LNCAP (cell line): Measurements from ENCODE around the gene CAPN10.

ENCODE experiments used
- TF ChIP-seq, protein P1 (sequence below): fragments of 450-650 bp; IDR thresholded peaks from 2 replicates; pipeline ENCODE4 v1.5.1; 2017; ENCODE audit warnings: mild to moderate bottlenecking

CAPN10 gene

DNA sequence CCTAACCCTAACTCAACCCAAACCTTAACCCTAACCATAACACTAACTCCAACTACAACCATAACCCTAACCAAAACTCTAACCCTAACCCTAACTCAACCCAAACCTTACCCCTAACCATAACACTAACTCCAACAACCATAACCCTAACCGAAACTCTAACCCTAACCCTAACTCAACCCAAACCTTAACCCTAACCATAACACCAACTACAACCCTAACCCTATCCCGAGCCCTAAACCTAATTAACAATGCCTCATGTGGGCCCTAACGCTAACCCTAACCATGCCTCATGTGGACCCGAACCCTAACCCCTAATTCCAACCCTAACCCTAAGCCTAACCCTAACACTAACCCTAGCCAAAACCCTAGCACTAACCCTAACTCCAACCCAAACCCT, 27.2 kb downstream of the CAPN10 start:
- TF ChIP-seq, protein P1, sequence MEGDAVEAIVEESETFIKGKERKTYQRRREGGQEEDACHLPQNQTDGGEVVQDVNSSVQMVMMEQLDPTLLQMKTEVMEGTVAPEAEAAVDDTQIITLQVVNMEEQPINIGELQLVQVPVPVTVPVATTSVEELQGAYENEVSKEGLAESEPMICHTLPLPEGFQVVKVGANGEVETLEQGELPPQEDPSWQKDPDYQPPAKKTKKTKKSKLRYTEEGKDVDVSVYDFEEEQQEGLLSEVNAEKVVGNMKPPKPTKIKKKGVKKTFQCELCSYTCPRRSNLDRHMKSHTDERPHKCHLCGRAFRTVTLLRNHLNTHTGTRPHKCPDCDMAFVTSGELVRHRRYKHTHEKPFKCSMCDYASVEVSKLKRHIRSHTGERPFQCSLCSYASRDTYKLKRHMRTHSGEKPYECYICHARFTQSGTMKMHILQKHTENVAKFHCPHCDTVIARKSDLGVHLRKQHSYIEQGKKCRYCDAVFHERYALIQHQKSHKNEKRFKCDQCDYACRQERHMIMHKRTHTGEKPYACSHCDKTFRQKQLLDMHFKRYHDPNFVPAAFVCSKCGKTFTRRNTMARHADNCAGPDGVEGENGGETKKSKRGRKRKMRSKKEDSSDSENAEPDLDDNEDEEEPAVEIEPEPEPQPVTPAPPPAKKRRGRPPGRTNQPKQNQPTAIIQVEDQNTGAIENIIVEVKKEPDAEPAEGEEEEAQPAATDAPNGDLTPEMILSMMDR = no peak

GRCh38 chr2:240614391-240614790, 27.9 kb downstream of the CAPN10 start:
- TF ChIP-seq, protein P1 = no peak

DNA sequence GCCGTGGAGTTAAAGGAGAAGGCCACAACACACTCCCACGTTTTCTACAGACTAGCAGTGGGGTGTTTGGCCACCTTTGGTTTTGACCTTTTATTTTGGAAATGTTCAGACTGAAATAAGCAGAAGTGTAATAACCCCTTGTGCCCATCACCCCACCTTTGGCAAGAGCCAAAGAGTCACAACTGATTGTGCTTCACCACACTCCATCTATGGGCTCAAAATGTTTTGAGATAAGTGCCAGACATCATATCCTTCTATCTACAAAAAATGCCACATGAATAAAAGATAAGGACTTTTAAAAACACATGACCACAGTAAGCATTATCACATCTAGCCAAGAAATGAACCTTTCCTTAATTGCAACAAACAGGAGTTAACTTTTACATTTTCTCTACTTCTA, 28.9 kb downstream of the CAPN10 start:
- TF ChIP-seq, protein P1 = no peak

GRCh38 chr2:240615820-240616547, 29.4 kb downstream of the CAPN10 start:
- TF ChIP-seq, protein P1 = no peak

DNA sequence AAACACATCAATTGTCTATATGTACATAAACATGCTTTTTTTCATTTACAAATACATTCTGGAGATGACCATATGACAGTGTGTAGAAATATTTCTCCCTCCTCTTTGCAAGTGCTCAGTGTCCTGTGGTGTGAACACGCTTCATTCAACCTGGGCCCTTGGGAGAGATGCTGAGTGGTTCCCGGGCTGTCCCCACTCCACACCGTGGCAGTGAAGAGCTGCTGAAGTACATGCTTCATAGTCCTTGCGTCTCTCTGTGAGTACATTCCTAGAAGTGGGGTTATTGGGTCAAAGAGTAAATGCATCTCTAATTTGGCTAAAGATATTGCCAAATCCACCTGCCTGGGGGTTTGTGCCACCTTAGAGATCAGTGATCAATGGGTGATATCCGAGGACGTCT, 32.2 kb downstream of the CAPN10 start:
- TF ChIP-seq, protein P1 = no peak

DNA sequence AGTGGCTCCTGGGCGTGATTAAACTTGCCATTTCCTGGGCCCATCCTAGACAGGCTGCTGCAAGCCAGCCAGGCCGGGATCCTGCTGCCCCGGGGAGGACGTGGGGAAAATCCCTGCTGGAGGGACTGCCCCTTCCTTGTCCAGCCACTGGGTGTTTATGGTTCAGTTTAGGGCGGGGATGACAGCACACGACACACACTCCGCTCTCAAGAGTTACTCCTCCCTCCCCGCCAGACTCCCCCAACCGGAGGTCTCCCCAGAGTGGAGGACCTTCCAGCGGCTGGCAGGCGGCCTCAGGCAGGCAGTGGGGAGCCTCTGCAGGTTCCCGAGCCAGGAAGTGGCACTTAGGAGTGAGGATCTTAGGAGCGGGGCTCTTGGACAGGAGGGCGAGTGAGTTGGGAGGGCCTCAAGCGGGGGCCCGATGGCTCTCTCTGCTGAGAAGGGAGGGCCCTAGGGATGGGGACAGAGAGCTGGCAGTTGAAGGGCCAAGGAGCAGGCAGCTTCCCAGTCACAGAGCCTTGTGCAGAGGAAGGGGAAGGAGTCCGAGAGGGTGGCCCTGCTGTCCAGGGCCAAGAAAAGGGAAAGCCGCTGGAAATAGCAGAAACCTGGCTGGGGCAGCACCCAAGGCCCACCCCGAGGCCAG, 33.1 kb downstream of the CAPN10 start:
- TF ChIP-seq, protein P1 = no peak

- TF ChIP-seq, protein P1 = no peak
These were observed 33.7 kb downstream of the CAPN10 start for GRCh38 chr2:240620149-240620731.
